ENCODE data around the gene SLFNL1.

The SLFNL1 gene

DNA sequence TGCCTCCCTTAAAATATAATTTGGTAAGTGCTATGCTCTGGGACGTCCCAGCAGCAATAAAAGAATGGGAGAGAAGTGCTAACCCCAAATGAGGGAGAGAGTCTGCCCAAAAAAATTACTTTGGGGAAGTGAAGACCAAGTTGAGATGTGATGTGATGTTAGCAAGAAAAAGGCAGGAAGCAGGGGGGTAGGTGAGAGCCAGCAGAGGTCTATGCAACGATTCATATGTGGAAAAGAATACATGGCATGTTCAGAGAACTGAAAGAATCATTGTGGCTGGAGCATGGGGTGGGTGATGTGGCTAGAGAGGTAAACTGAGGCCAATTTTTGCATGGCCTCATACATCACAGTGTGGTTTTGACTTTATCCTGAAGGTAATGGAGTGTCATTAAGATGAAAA is 47.6 kb downstream of the SLFNL1 start:
- TF ChIP-seq, protein P1, sequence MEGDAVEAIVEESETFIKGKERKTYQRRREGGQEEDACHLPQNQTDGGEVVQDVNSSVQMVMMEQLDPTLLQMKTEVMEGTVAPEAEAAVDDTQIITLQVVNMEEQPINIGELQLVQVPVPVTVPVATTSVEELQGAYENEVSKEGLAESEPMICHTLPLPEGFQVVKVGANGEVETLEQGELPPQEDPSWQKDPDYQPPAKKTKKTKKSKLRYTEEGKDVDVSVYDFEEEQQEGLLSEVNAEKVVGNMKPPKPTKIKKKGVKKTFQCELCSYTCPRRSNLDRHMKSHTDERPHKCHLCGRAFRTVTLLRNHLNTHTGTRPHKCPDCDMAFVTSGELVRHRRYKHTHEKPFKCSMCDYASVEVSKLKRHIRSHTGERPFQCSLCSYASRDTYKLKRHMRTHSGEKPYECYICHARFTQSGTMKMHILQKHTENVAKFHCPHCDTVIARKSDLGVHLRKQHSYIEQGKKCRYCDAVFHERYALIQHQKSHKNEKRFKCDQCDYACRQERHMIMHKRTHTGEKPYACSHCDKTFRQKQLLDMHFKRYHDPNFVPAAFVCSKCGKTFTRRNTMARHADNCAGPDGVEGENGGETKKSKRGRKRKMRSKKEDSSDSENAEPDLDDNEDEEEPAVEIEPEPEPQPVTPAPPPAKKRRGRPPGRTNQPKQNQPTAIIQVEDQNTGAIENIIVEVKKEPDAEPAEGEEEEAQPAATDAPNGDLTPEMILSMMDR (IDR thresholded peaks at IDR 0.05; ENCODE audit: low read depth, low read length, missing control alignments), result no peak
- H3K4me3 ChIP-seq (ENCODE audit: low read depth, low read length), result no peak overlapping the region
- no peak for DNase-seq (ENCODE audit: low read depth)

DNA sequence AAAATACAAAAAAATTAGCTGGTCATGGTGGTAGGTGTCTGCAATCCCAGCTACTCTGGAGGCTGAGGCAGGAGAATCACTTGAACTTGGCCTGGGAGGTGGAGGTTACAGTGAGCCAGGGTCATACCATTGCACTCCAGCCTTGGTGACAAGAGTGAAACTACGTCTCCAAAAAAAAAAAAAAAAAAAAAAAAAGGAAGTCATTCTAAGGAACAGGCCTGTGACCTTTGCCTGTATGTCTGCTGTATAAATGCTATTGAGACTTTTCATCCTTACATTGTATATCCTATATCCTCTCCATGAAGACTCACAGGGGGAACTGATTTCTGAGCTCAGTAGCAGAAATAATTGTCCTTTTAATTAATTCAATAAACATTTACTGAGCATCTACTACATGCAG is 49.6 kb downstream of the SLFNL1 start:
- DNase-seq (ENCODE audit: low read depth), result no peak
- TF ChIP-seq, protein P1 (IDR thresholded peaks at IDR 0.05; ENCODE audit: low read depth, low read length, missing control alignments), result no peak
- H3K4me3 ChIP-seq (ENCODE audit: low read depth, low read length), result no peak overlapping the region

DNA sequence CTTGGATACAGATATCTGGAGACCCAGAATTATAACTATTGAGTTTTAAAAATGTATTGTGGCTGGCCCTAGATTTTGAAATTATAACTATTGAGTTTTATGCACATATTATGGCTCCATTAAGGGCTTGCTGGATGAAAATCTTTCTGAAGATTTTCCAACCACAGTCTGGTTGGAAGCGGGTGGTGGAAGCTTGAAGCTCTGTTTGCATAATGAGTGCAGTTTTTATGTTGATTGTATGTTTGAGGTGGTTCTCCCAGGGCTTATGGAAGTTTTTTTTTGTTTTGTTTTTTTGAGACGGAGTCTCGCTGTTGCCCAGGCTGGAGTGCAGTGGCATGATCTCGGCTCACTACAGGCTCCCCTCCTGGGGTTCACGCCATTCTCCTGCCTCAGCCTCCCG is 52.1 kb downstream of the SLFNL1 start:
- no peak overlapping the region for H3K4me3 ChIP-seq (ENCODE audit: low read depth, low read length)
- DNase-seq (ENCODE audit: low read depth), result no peak
- TF ChIP-seq, protein P1 (IDR thresholded peaks at IDR 0.05; ENCODE audit: low read depth, low read length, missing control alignments), result no peak

DNA sequence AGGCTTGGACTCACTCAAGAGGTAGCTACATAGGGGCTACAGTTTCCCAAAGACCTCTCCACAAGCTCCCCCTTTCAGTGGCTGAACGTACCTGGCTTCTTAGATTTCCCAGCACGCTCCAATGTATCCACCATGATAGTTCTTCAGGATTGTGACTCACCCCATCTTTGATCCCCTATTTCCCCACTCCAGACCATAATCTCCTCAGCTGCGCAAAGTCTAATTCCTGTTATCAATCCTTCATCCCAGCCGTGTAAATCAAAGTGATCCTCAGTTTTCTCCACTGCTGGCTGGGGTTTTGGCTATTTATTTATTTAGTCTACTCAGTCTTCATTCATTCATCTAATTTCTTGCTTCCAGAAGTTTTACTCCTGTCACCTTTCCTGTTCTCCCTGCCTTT is 55.1 kb downstream of the SLFNL1 start:
- DNase-seq (ENCODE audit: low read depth), result no peak
- TF ChIP-seq, protein P1 (IDR thresholded peaks at IDR 0.05; ENCODE audit: low read depth, low read length, missing control alignments), result no peak
- no peak overlapping the region for H3K4me3 ChIP-seq (ENCODE audit: low read depth, low read length)

All from GM12864 (cell line).